Astrocyte (in vitro differentiated cells and primary cell): ENCODE measurements around the gene TRANK1. TPM values are rescaled to one million over a fixed set of nuclear protein-coding genes. Genes with fewer than 3 reads are reported as not detected.

Source experiments
- DNase-seq: peaks from one replicate; pipeline ENCODE4 v3.0.0-alpha.2; 2010; ENCODE audit warnings: low read depth
- FAIRE-seq: peaks from 2 replicates; lab custom pipeline; 2011; peaks lifted over from hg19 to GRCh38; lab: Jason Lieb, UNC
- H2AFZ ChIP-seq: 2 replicates; pipeline ENCODE4 v1.6.0; 2012; ENCODE audit warnings: low read depth, low read length, inconsistent platforms
- H3K27ac ChIP-seq: 2 replicates; pipeline ENCODE4 v1.5.1; 2011; ENCODE audit warnings: low read depth, low read length, inconsistent platforms
- H3K27me3 ChIP-seq: 2 replicates; pipeline ENCODE4 v1.6.0; 2011; ENCODE audit warnings: low read length, inconsistent platforms; ENCODE audit not compliant: insufficient read depth
- H3K36me3 ChIP-seq: 2 replicates; pipeline ENCODE4 v1.5.1; 2011; ENCODE audit warnings: low read length, inconsistent platforms; ENCODE audit not compliant: insufficient read depth
- H3K4me1 ChIP-seq: 2 replicates; pipeline ENCODE4 v1.5.1; 2011; ENCODE audit warnings: low read length, inconsistent platforms; ENCODE audit not compliant: insufficient read depth
- H3K4me2 ChIP-seq: 2 replicates; pipeline ENCODE4 v1.6.0; 2012; ENCODE audit warnings: low read length, inconsistent platforms
- H3K4me3 ChIP-seq: 2 replicates; pipeline ENCODE4 v1.5.1; 2011; ENCODE audit warnings: low read depth, mild to moderate bottlenecking, low read length, inconsistent platforms; ENCODE audit not compliant: insufficient read depth
- H3K79me2 ChIP-seq: 2 replicates; pipeline ENCODE4 v1.6.0; 2012; ENCODE audit warnings: mild to moderate bottlenecking, low read length, inconsistent platforms; ENCODE audit not compliant: insufficient read depth
- H3K9ac ChIP-seq: 2 replicates; pipeline ENCODE4 v1.6.0; 2012; ENCODE audit warnings: mild to moderate bottlenecking, low read length, inconsistent platforms
- H3K9me3 ChIP-seq: 2 replicates; pipeline ENCODE4 v1.5.1; 2012; ENCODE audit warnings: low read depth, mild to moderate bottlenecking, low read length, inconsistent platforms; ENCODE audit not compliant: insufficient read depth
- H4K20me1 ChIP-seq: 2 replicates; pipeline ENCODE4 v1.6.0; 2012; ENCODE audit warnings: low read length, inconsistent platforms; ENCODE audit not compliant: insufficient read depth
- H3K27ac Mint-ChIP-seq: one replicate; pipeline ENCODE4 v1.8.0; 2021; ENCODE audit warnings: mild to moderate bottlenecking, mixed read lengths; ENCODE audit not compliant: unreplicated experiment
- H3K27me3 Mint-ChIP-seq: one replicate; pipeline ENCODE4 v1.8.0; 2021; ENCODE audit warnings: low read depth, mixed read lengths; ENCODE audit not compliant: unreplicated experiment
- H3K36me3 Mint-ChIP-seq: one replicate; pipeline ENCODE4 v1.8.0; 2021; ENCODE audit warnings: low read depth, mixed read lengths; ENCODE audit not compliant: unreplicated experiment
- H3K4me1 Mint-ChIP-seq: one replicate; pipeline ENCODE4 v1.8.0; 2021; ENCODE audit warnings: low read depth, mixed read lengths; ENCODE audit not compliant: unreplicated experiment
- H3K4me3 Mint-ChIP-seq: one replicate; pipeline ENCODE4 v1.8.0; 2021; ENCODE audit warnings: mild to moderate bottlenecking, moderate library complexity, mixed read lengths; ENCODE audit not compliant: unreplicated experiment
- H3K9me3 Mint-ChIP-seq: one replicate; pipeline ENCODE4 v1.8.0; 2021; ENCODE audit warnings: mild to moderate bottlenecking, mixed read lengths; ENCODE audit not compliant: unreplicated experiment
- EZH2 ChIP-seq: IDR thresholded peaks from 2 replicates; pipeline ENCODE4 v1.6.1; 2012; ENCODE audit warnings: mild to moderate bottlenecking, low read length, inconsistent platforms; ENCODE audit not compliant: insufficient read depth
- total RNA-seq: library from RNA; stranded (reverse); gene quantifications from 2 replicates; pipeline ENCODE4 v1.2.1, GENCODE V29; 2021
- TF ChIP-seq, protein P1 (sequence below): IDR thresholded peaks from 2 replicates; pipeline ENCODE4 v1.5.1; 2011; ENCODE audit warnings: low read depth, mild to moderate bottlenecking, inconsistent platforms, low read length, moderate library complexity; ENCODE audit not compliant: insufficient read depth

Gene TRANK1
- total RNA-seq, 1 donor from 2014 or later = 5.6 TPM

DNA sequence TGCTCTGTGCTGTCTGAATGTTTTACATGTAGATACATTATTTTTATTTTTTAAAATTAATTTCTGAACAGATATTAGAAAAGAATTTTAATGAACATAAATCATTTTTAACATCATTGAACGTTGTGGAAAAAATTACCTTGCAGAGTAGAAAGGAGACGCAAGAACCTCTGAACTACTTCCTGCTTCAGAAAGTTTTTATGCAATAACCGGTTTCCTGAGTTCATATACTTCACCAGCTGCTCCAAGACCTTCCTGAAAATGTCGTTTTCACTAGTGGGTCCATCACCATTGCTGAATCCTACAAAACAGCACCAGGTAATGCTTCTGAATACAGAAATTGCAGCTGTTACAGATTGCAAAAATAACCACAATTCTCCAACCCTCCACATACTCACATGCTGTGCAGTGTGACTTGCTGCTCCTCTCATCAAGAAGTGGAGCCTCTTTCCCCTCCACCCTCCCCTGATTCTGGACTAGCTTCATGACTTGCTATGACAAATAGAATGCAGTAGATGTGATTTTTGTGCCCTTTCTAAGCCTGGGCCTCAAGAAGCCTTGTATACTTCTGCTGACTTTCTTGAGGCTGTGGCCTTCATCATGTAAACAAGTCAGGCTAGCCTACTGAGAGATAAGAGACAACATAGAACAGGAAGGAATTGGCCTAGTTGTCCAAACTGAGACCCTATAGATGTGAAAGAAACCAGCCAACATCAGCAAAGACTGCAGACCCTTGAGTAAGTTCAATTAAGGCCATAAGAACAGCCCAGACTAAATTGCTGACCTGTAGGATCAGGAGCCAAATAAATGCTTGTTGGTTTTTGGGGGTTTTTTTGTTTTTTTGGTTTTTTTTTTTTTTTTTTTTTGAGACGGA, 80.4 kb downstream of the TRANK1 start:
- no peaks in the 10 kb centered on the region for H3K27me3 ChIP-seq
- H3K4me2 ChIP-seq = no peak overlapping the region
- peaks cover 3% of the 10 kb centered on the region for H3K36me3 Mint-ChIP-seq
- no peaks in the 10 kb centered on the region for H4K20me1 ChIP-seq
- FAIRE-seq (no peak), DNase-seq (no peak)
- TF ChIP-seq, protein P1, sequence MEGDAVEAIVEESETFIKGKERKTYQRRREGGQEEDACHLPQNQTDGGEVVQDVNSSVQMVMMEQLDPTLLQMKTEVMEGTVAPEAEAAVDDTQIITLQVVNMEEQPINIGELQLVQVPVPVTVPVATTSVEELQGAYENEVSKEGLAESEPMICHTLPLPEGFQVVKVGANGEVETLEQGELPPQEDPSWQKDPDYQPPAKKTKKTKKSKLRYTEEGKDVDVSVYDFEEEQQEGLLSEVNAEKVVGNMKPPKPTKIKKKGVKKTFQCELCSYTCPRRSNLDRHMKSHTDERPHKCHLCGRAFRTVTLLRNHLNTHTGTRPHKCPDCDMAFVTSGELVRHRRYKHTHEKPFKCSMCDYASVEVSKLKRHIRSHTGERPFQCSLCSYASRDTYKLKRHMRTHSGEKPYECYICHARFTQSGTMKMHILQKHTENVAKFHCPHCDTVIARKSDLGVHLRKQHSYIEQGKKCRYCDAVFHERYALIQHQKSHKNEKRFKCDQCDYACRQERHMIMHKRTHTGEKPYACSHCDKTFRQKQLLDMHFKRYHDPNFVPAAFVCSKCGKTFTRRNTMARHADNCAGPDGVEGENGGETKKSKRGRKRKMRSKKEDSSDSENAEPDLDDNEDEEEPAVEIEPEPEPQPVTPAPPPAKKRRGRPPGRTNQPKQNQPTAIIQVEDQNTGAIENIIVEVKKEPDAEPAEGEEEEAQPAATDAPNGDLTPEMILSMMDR = no peak
- TF ChIP-seq EZH2 = no peak
- no peaks in the 10 kb centered on the region for H3K4me1 ChIP-seq
- no peaks in the 10 kb centered on the region for H3K79me2 ChIP-seq
- no peak overlapping the region for H2AFZ ChIP-seq
- H3K9me3 ChIP-seq = no peaks in the 10 kb centered on the region
- no peak overlapping the region for H3K4me3 Mint-ChIP-seq
- no peaks in the 10 kb centered on the region for H3K9me3 Mint-ChIP-seq
- no peak overlapping the region for H3K27ac ChIP-seq
- no peaks in the 10 kb centered on the region for H3K36me3 ChIP-seq
- H3K27ac Mint-ChIP-seq = no peak overlapping the region
- H3K4me1 Mint-ChIP-seq = peaks cover 4% of the 10 kb centered on the region
- H3K4me3 ChIP-seq = no peak overlapping the region
- peaks cover 2% of the 10 kb centered on the region for H3K27me3 Mint-ChIP-seq
- H3K9ac ChIP-seq = no peak overlapping the region

DNA sequence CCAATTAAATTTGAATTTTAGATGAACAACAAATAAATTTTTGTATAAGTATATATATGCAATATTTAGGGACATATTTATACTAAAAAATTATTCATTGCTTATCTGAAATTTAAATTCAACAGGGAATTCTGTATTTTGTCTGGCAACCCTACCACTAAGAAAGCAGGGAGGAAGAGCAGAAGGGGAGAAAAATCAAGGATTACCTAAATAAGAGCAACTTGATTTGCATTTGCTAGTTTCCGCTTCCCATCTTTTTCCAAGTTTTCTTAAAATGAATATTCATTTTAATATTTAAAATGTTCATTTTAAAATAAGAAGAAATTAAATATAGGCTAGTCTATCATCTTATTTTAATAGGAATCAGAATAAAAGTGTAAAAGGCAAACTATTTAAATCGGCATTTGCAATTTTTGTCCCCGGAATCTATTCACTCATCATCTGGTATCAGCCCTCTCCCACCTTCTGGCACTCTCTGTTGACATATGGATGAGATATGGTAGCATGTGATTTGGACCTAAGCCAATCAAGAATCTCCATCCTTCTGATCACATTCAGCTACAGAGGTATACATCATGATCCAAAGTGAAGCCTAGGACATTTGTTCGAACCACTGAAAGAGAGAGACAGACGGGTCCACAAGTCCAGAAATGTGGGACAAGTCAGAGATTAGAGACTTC, 82.6 kb downstream of the TRANK1 start:
- Mint-ChIP-seq H3K9me3 (peaks cover 2% of the 10 kb centered on the region), H3K27ac (no peak overlapping the region), H3K4me3 (no peak overlapping the region), H3K4me1 (peaks cover 4% of the 10 kb centered on the region), H3K27me3 (peaks cover 5% of the 10 kb centered on the region), H3K36me3 (peaks cover 15% of the 10 kb centered on the region)
- Histone ChIP-seq H3K27ac (no peak overlapping the region), H3K9ac (no peak overlapping the region), H3K36me3 (no peaks in the 10 kb centered on the region), H3K79me2 (no peaks in the 10 kb centered on the region), H4K20me1 (no peaks in the 10 kb centered on the region), H2AFZ (no peak overlapping the region), H3K4me1 (no peaks in the 10 kb centered on the region), H3K4me3 (no peak overlapping the region), H3K4me2 (no peak overlapping the region), H3K9me3 (no peaks in the 10 kb centered on the region), H3K27me3 (no peaks in the 10 kb centered on the region)
- FAIRE-seq = no peak
- no peak for TF ChIP-seq EZH2
- TF ChIP-seq, protein P1 = no peak
- no peak for DNase-seq
